Rectal smooth muscle tissue (tissue), 1 donor: ENCODE measurements around the gene SLC22A17.

ENCODE experiments used
- H3K27ac ChIP-seq: one replicate; pipeline ENCODE4 v1.7.0; 2013; ENCODE audit warnings: low read depth, low read length, inconsistent platforms
- H3K27me3 ChIP-seq: one replicate; pipeline ENCODE4 v1.7.0; 2013; ENCODE audit warnings: low read length; ENCODE audit not compliant: control insufficient read depth, insufficient read depth
- H3K36me3 ChIP-seq: one replicate; pipeline ENCODE4 v1.7.0; 2013; ENCODE audit warnings: low read length; ENCODE audit not compliant: control insufficient read depth, insufficient read depth
- H3K4me1 ChIP-seq: one replicate; pipeline ENCODE4 v1.7.0; 2013; ENCODE audit warnings: low read length; ENCODE audit not compliant: control insufficient read depth, insufficient read depth
- H3K4me3 ChIP-seq: one replicate; pipeline ENCODE4 v1.7.0; 2013; ENCODE audit warnings: low read length
- H3K9ac ChIP-seq: one replicate; pipeline ENCODE4 v1.7.0; 2013; ENCODE audit warnings: low read length

The SLC22A17 gene

GRCh38 chr14:23321572-23322547 is 30.8 kb downstream of the SLC22A17 start:
- peak overlapping the region; percentile 88 for H3K27ac ChIP-seq
- peaks cover 12% of the 10 kb centered on the region for H3K4me1 ChIP-seq
- H3K4me3 ChIP-seq = peak overlapping the region; percentile 92
- peaks cover 12% of the 10 kb centered on the region for H3K36me3 ChIP-seq
- peak overlapping the region; percentile 61 for H3K9ac ChIP-seq
- H3K27me3 ChIP-seq = no peaks in the 10 kb centered on the region

- peaks cover 12% of the 10 kb centered on the region for H3K4me1 ChIP-seq
- H3K36me3 ChIP-seq = peaks cover 12% of the 10 kb centered on the region
- H3K9ac ChIP-seq = peak within 1 kb of the TSS; percentile 61
- H3K27me3 ChIP-seq = no peaks in the 10 kb centered on the region
- H3K4me3 ChIP-seq = peak within 1 kb of the TSS; percentile 92
- peak within 1 kb of the TSS; percentile 92 for H3K27ac ChIP-seq
Observed at GRCh38 chr14:23320584-23321571, 31.8 kb downstream of the SLC22A17 start, which contains the start of gene PABPN1. TSS of gene PABPN1 (plus strand) at chr14:23321457. CDS start at chr14:23321470, 13 bp downstream.

GRCh38 chr14:23319746-23320583 is 32.7 kb downstream of the SLC22A17 start:
- Histone ChIP-seq H3K27ac (peak overlapping the region; percentile 92), H3K4me1 (peaks cover 12% of the 10 kb centered on the region), H3K27me3 (no peaks in the 10 kb centered on the region), H3K36me3 (peaks cover 12% of the 10 kb centered on the region), H3K9ac (no peak overlapping the region), H3K4me3 (peak overlapping the region; percentile 68)

GRCh38 chr14:23316300-23316699 is 36.4 kb downstream of the SLC22A17 start:
- H3K27ac ChIP-seq = no peak overlapping the region
- H3K27me3 ChIP-seq = no peaks in the 10 kb centered on the region
- H3K9ac ChIP-seq = no peak overlapping the region
- no peak overlapping the region for H3K4me3 ChIP-seq
- no peaks in the 10 kb centered on the region for H3K36me3 ChIP-seq
- peaks cover 5% of the 10 kb centered on the region for H3K4me1 ChIP-seq

- Histone ChIP-seq H3K27ac (no peak overlapping the region), H3K9ac (no peak overlapping the region), H3K4me3 (no peak overlapping the region), H3K36me3 (peaks cover 10% of the 10 kb centered on the region), H3K27me3 (no peaks in the 10 kb centered on the region), H3K4me1 (peaks cover 16% of the 10 kb centered on the region)
Observed at GRCh38 chr14:23310546-23310945, 42.1 kb downstream of the SLC22A17 start.

- no peak overlapping the region for H3K27ac ChIP-seq
- H3K9ac ChIP-seq = no peak overlapping the region
- peak overlapping the region; percentile 93 for H3K4me3 ChIP-seq
Observed at GRCh38 chr14:23308721-23309445, 43.8 kb downstream of the SLC22A17 start.

GRCh38 chr14:23307687-23308644 is 44.7 kb downstream of the SLC22A17 start:
- Histone ChIP-seq H3K4me3 (peak overlapping the region; percentile 93), H3K27me3 (no peaks in the 10 kb centered on the region), H3K9ac (peak overlapping the region; percentile 43), H3K36me3 (peaks cover 10% of the 10 kb centered on the region), H3K27ac (peak overlapping the region; percentile 87), H3K4me1 (peaks cover 16% of the 10 kb centered on the region)

More at GRCh38 chr14:23308721-23309445, 43.8 kb downstream of the SLC22A17 start:
- no peaks in the 10 kb centered on the region for H3K27me3 ChIP-seq
- peaks cover 10% of the 10 kb centered on the region for H3K36me3 ChIP-seq
- peaks cover 16% of the 10 kb centered on the region for H3K4me1 ChIP-seq

GRCh38 chr14:23307146-23307530 is 45.5 kb downstream of the SLC22A17 start:
- Histone ChIP-seq H3K4me3 (peak overlapping the region; percentile 93), H3K36me3 (peaks cover 10% of the 10 kb centered on the region), H3K9ac (peak overlapping the region; percentile 43), H3K4me1 (peaks cover 16% of the 10 kb centered on the region), H3K27me3 (no peaks in the 10 kb centered on the region), H3K27ac (peak overlapping the region; percentile 87)

- peak within 1 kb of the TSS; percentile 93 for H3K4me3 ChIP-seq
- H3K9ac ChIP-seq = peak within 1 kb of the TSS; percentile 43
- H3K36me3 ChIP-seq = peaks cover 10% of the 10 kb centered on the region
- no peaks in the 10 kb centered on the region for H3K27me3 ChIP-seq
- H3K27ac ChIP-seq = peak within 1 kb of the TSS; percentile 87
- peaks cover 16% of the 10 kb centered on the region for H3K4me1 ChIP-seq
Observed at GRCh38 chr14:23306412-23307145, 46.1 kb downstream of the SLC22A17 start, which contains the start of gene BCL2L2. TSS of gene BCL2L2 (plus strand) at chr14:23306833. CDS start at chr14:23307768, 935 bp downstream.
